SK-N-SH treated with all-trans-retinoic acid at 6 μM for 48 hours (cell line): Measurements from ENCODE around the gene STAB2.

Source experiments
- ATAC-seq: fragments of 200-7000 bp; cut with Tn5 transposase; 3 replicates; pipeline ENCODE4 v1.9.1; 2020; ENCODE audit warnings: mild to moderate bottlenecking, moderate library complexity
- BACH2 ChIP-seq: fragments of 250-450 bp; sonication (Bioruptor Pico); IDR thresholded peaks from 2 replicates; pipeline ENCODE4 v1.9.0; 2021; ENCODE audit warnings: mild to moderate bottlenecking, borderline replicate concordance
- CREB5 ChIP-seq: fragments of 250-450 bp; sonication (Bioruptor Pico); IDR thresholded peaks from 2 replicates; pipeline ENCODE4 v1.5.1; 2020; ENCODE audit warnings: low read depth, mild to moderate bottlenecking, moderate library complexity
- CSDC2 ChIP-seq: fragments of 250-450 bp; sonication (Bioruptor Pico); IDR thresholded peaks from 2 replicates; pipeline ENCODE4 v1.5.0; 2020; ENCODE audit warnings: mild to moderate bottlenecking, moderate library complexity
- ESRRG ChIP-seq: fragments of 250-450 bp; sonication (Bioruptor Pico); IDR thresholded peaks from 2 replicates; pipeline ENCODE4 v1.6.1; 2021; ENCODE audit warnings: mild to moderate bottlenecking
- GLIS3 ChIP-seq: fragments of 250-450 bp; sonication (Bioruptor Pico); IDR thresholded peaks from 2 replicates; pipeline ENCODE4 v1.5.0; 2020; ENCODE audit warnings: mild to moderate bottlenecking, moderate library complexity
- ISL1 ChIP-seq: fragments of 250-450 bp; sonication (Bioruptor Pico); IDR thresholded peaks from 2 replicates; pipeline ENCODE4 v2.1.2; 2022; ENCODE audit warnings: mild to moderate bottlenecking, moderate library complexity
- OSR1 ChIP-seq: fragments of 250-450 bp; sonication (Bioruptor Pico); IDR thresholded peaks from 2 replicates; pipeline ENCODE4 v1.8.0; 2022; ENCODE audit warnings: moderate library complexity, mild to moderate bottlenecking, inconsistent platforms
- PPARA ChIP-seq: fragments of 250-450 bp; sonication (Bioruptor Pico); IDR thresholded peaks from 2 replicates; pipeline ENCODE4 v1.5.0; 2020; ENCODE audit warnings: mild to moderate bottlenecking, borderline replicate concordance
- RARB ChIP-seq: fragments of 250-450 bp; sonication (Bioruptor Pico); IDR thresholded peaks from 2 replicates; pipeline ENCODE4 v1.8.0; 2021; ENCODE audit warnings: mild to moderate bottlenecking, moderate library complexity
- SNAI2 ChIP-seq: fragments of 250-450 bp; sonication (Bioruptor Pico); IDR thresholded peaks from 2 replicates; pipeline ENCODE4 v1.5.0; 2020; ENCODE audit warnings: mild to moderate bottlenecking, moderate library complexity
- TOX ChIP-seq: fragments of 250-450 bp; sonication (Bioruptor Pico); IDR thresholded peaks from 2 replicates; pipeline ENCODE4 v1.8.0; 2021; ENCODE audit warnings: mild to moderate bottlenecking, moderate library complexity, borderline replicate concordance
- ZC3H10 ChIP-seq: fragments of 250-450 bp; sonication (Bioruptor Pico); IDR thresholded peaks from 2 replicates; pipeline ENCODE4 v1.5.1; 2021; ENCODE audit warnings: mild to moderate bottlenecking, moderate library complexity
- ZFP3 ChIP-seq: fragments of 250-450 bp; sonication (Bioruptor Pico); IDR thresholded peaks from 2 replicates; pipeline ENCODE4 v1.5.0; 2020; ENCODE audit warnings: mild to moderate bottlenecking, moderate library complexity
- ZFP30 ChIP-seq: fragments of 450-650 bp; formaldehyde crosslinking; IDR thresholded peaks from 2 replicates; pipeline ENCODE4 v1.5.0; 2022; ENCODE audit warnings: mild to moderate bottlenecking, moderate library complexity
- ZNF70 ChIP-seq: fragments of 450-650 bp; formaldehyde crosslinking; IDR thresholded peaks from 2 replicates; pipeline ENCODE4 v1.5.0; 2020; ENCODE audit warnings: mild to moderate bottlenecking, moderate library complexity
- TF ChIP-seq, protein P1 (sequence below): fragments of 250-450 bp; sonication (Bioruptor Pico); IDR thresholded peaks from 2 replicates; pipeline ENCODE4 v1.8.0; 2020; ENCODE audit warnings: mild to moderate bottlenecking, moderate library complexity, borderline replicate concordance
- TF ChIP-seq, protein P2 (sequence below): fragments of 250-450 bp; sonication (Bioruptor Pico); IDR thresholded peaks from 2 replicates; pipeline ENCODE4 v1.8.0; 2021; ENCODE audit warnings: low read depth, mild to moderate bottlenecking, moderate library complexity, borderline replicate concordance
- TF ChIP-seq, protein P3 (sequence below): fragments of 250-450 bp; sonication (Bioruptor Pico); IDR thresholded peaks from 2 replicates; pipeline ENCODE4 v1.5.1; 2021; ENCODE audit warnings: mild to moderate bottlenecking, moderate library complexity
- TF ChIP-seq, protein P4 (sequence below): fragments of 250-450 bp; sonication (Bioruptor Pico); IDR thresholded peaks from 2 replicates; pipeline ENCODE4 v1.5.0; 2020; ENCODE audit warnings: mild to moderate bottlenecking, moderate library complexity

Gene STAB2

GRCh38 chr12:103743788-103744187, 156.7 kb downstream of the STAB2 start:
- ATAC-seq = no peak
- TF ChIP-seq, protein P1, sequence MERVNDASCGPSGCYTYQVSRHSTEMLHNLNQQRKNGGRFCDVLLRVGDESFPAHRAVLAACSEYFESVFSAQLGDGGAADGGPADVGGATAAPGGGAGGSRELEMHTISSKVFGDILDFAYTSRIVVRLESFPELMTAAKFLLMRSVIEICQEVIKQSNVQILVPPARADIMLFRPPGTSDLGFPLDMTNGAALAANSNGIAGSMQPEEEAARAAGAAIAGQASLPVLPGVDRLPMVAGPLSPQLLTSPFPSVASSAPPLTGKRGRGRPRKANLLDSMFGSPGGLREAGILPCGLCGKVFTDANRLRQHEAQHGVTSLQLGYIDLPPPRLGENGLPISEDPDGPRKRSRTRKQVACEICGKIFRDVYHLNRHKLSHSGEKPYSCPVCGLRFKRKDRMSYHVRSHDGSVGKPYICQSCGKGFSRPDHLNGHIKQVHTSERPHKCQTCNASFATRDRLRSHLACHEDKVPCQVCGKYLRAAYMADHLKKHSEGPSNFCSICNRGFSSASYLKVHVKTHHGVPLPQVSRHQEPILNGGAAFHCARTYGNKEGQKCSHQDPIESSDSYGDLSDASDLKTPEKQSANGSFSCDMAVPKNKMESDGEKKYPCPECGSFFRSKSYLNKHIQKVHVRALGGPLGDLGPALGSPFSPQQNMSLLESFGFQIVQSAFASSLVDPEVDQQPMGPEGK (CRISPR knock-in tag) = no peak
- no peak for TF ChIP-seq CSDC2 (CRISPR knock-in tag)
- no peak for TF ChIP-seq ZFP30 (CRISPR knock-in tag)
- no peak for TF ChIP-seq ZFP3 (CRISPR knock-in tag)
- TF ChIP-seq, protein P2, sequence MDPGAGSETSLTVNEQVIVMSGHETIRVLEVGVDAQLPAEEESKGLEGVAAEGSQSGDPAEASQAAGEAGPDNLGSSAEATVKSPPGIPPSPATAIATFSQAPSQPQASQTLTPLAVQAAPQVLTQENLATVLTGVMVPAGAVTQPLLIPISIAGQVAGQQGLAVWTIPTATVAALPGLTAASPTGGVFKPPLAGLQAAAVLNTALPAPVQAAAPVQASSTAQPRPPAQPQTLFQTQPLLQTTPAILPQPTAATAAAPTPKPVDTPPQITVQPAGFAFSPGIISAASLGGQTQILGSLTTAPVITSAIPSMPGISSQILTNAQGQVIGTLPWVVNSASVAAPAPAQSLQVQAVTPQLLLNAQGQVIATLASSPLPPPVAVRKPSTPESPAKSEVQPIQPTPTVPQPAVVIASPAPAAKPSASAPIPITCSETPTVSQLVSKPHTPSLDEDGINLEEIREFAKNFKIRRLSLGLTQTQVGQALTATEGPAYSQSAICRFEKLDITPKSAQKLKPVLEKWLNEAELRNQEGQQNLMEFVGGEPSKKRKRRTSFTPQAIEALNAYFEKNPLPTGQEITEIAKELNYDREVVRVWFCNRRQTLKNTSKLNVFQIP (CRISPR knock-in tag) = no peak
- TF ChIP-seq ZC3H10 (CRISPR knock-in tag) = no peak
- no peak for TF ChIP-seq ESRRG (CRISPR knock-in tag)
- TF ChIP-seq CREB5 (CRISPR knock-in tag) = no peak
- TF ChIP-seq RARB = no peak
- TF ChIP-seq ZNF70 (CRISPR knock-in tag) = no peak
- TF ChIP-seq OSR1 (CRISPR knock-in tag) = no peak
- no peak for TF ChIP-seq SNAI2 (CRISPR knock-in tag)
- TF ChIP-seq GLIS3 (CRISPR knock-in tag) = no peak

DNA sequence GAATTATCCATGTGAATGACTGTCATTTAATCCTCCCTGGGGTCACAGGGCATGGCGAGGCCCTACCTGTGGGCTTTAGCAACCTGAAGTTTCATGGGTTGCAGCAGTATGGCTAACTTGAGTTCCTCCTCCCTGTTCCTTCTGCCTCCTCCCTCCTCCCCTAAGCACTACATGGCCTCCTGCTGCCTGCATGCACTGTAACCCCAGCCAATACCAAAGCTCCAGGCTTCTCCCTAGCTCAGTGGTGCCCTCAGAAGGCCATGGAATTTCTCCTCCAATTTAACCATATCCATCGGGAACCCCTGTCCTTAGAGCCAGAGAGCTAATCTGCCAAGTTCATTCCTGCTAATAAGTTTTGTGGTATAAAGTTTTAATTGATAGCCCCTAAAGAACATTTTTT, 158.9 kb downstream of the STAB2 start:
- ATAC-seq = no peak
- TF ChIP-seq TOX = no peak
- TF ChIP-seq ZNF70 (CRISPR knock-in tag) = no peak
- TF ChIP-seq, protein P1 (CRISPR knock-in tag) = no peak
- TF ChIP-seq, protein P3, sequence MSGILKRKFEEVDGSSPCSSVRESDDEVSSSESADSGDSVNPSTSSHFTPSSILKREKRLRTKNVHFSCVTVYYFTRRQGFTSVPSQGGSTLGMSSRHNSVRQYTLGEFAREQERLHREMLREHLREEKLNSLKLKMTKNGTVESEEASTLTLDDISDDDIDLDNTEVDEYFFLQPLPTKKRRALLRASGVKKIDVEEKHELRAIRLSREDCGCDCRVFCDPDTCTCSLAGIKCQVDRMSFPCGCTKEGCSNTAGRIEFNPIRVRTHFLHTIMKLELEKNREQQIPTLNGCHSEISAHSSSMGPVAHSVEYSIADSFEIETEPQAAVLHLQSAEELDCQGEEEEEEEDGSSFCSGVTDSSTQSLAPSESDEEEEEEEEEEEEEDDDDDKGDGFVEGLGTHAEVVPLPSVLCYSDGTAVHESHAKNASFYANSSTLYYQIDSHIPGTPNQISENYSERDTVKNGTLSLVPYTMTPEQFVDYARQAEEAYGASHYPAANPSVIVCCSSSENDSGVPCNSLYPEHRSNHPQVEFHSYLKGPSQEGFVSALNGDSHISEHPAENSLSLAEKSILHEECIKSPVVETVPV (CRISPR knock-in tag) = no peak
- TF ChIP-seq, protein P4, sequence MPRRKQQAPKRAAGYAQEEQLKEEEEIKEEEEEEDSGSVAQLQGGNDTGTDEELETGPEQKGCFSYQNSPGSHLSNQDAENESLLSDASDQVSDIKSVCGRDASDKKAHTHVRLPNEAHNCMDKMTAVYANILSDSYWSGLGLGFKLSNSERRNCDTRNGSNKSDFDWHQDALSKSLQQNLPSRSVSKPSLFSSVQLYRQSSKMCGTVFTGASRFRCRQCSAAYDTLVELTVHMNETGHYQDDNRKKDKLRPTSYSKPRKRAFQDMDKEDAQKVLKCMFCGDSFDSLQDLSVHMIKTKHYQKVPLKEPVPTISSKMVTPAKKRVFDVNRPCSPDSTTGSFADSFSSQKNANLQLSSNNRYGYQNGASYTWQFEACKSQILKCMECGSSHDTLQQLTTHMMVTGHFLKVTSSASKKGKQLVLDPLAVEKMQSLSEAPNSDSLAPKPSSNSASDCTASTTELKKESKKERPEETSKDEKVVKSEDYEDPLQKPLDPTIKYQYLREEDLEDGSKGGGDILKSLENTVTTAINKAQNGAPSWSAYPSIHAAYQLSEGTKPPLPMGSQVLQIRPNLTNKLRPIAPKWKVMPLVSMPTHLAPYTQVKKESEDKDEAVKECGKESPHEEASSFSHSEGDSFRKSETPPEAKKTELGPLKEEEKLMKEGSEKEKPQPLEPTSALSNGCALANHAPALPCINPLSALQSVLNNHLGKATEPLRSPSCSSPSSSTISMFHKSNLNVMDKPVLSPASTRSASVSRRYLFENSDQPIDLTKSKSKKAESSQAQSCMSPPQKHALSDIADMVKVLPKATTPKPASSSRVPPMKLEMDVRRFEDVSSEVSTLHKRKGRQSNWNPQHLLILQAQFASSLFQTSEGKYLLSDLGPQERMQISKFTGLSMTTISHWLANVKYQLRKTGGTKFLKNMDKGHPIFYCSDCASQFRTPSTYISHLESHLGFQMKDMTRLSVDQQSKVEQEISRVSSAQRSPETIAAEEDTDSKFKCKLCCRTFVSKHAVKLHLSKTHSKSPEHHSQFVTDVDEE = no peak
- TF ChIP-seq RARB = no peak
- TF ChIP-seq ZFP30 (CRISPR knock-in tag) = no peak
- TF ChIP-seq GLIS3 (CRISPR knock-in tag) = no peak
- no peak for TF ChIP-seq ISL1 (CRISPR knock-in tag)
- TF ChIP-seq CREB5 (CRISPR knock-in tag) = no peak
- TF ChIP-seq PPARA (CRISPR knock-in tag) = no peak
- TF ChIP-seq BACH2 (CRISPR knock-in tag) = no peak
